ENCODE results near the gene WFDC11.

WFDC11 gene

GRCh38 chr20:45607810-45608209, 62.2 kb downstream of the WFDC11 start (continued):
- TF ChIP-seq INSM2 (tag by site-specific recombination; IDR thresholded peaks at IDR 0.05) (no peak), WT1 (tag by site-specific recombination; IDR thresholded peaks at IDR 0.05) (no peak), ZNF302 (tag by site-specific recombination; IDR thresholded peaks at IDR 0.05; ENCODE audit: low read depth) (no peak)

Data from HEK293 (cell line).